ENCODE data around the gene PHACTR4. TPM values are rescaled to one million over a fixed set of nuclear protein-coding genes. Genes with fewer than 3 reads are reported as not detected.

PHACTR4 gene
- total and polyA plus RNA-seq, 9 of the 15 experiments (the other 6 are each of a cell fraction or from before 2014, with no cell fraction given): 6.4 to 43.6 (median 14.2) TPM

DNA sequence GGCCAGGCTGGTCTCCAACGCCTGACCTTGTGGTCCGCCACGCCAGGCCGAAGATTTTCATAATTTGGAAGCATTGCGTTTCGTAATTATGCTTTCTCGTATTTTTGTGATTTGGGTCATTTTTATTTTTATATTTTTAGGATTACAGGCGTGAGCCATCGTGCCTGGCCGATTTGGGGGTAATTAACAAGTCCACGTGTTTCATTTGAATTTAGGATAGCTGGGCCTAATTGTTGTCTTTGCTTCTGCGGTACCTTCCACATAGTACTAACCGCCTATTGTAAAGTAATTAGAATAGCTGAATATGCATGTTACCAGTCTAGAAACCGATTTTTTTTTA, 137.3 kb downstream of the PHACTR4 start (continued):
- TF ChIP-seq, protein P1, sequence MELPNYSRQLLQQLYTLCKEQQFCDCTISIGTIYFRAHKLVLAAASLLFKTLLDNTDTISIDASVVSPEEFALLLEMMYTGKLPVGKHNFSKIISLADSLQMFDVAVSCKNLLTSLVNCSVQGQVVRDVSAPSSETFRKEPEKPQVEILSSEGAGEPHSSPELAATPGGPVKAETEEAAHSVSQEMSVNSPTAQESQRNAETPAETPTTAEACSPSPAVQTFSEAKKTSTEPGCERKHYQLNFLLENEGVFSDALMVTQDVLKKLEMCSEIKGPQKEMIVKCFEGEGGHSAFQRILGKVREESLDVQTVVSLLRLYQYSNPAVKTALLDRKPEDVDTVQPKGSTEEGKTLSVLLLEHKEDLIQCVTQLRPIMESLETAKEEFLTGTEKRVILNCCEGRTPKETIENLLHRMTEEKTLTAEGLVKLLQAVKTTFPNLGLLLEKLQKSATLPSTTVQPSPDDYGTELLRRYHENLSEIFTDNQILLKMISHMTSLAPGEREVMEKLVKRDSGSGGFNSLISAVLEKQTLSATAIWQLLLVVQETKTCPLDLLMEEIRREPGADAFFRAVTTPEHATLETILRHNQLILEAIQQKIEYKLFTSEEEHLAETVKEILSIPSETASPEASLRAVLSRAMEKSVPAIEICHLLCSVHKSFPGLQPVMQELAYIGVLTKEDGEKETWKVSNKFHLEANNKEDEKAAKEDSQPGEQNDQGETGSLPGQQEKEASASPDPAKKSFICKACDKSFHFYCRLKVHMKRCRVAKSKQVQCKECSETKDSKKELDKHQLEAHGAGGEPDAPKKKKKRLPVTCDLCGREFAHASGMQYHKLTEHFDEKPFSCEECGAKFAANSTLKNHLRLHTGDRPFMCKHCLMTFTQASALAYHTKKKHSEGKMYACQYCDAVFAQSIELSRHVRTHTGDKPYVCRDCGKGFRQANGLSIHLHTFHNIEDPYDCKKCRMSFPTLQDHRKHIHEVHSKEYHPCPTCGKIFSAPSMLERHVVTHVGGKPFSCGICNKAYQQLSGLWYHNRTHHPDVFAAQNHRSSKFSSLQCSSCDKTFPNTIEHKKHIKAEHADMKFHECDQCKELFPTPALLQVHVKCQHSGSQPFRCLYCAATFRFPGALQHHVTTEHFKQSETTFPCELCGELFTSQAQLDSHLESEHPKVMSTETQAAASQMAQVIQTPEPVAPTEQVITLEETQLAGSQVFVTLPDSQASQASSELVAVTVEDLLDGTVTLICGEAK (IDR thresholded peaks at IDR 0.05): peak; percentile 60; the same call in 1 of the 2 replicates
- TF ChIP-seq, protein P1 (CRISPR knock-in tag; IDR thresholded peaks at IDR 0.05): no peak
- TF ChIP-seq POLR2AphosphoS2 (IDR thresholded peaks at IDR 0.05; ENCODE audit: low read length) (peak; percentile 74; the same call in 1 of the 2 replicates), CREB1 (IDR thresholded peaks at IDR 0.05) (no peak), CREB1 (CRISPR knock-in tag; IDR thresholded peaks at IDR 0.05) (0 out of 2 replicates have a peak, but pooled peaks have one; percentile 40), C11orf30 (IDR thresholded peaks at IDR 0.05; ENCODE audit: low read depth) (peak; percentile 25; the same call in 1 of the 2 replicates), ZNF174 (CRISPR knock-in tag; IDR thresholded peaks at IDR 0.05) (no peak), GTF2F1 (IDR thresholded peaks at IDR 0.05; ENCODE audit: low read depth, low read length) (no peak)
- TF ChIP-seq, protein P2, sequence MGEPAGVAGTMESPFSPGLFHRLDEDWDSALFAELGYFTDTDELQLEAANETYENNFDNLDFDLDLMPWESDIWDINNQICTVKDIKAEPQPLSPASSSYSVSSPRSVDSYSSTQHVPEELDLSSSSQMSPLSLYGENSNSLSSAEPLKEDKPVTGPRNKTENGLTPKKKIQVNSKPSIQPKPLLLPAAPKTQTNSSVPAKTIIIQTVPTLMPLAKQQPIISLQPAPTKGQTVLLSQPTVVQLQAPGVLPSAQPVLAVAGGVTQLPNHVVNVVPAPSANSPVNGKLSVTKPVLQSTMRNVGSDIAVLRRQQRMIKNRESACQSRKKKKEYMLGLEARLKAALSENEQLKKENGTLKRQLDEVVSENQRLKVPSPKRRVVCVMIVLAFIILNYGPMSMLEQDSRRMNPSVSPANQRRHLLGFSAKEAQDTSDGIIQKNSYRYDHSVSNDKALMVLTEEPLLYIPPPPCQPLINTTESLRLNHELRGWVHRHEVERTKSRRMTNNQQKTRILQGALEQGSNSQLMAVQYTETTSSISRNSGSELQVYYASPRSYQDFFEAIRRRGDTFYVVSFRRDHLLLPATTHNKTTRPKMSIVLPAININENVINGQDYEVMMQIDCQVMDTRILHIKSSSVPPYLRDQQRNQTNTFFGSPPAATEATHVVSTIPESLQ (CRISPR knock-in tag; IDR thresholded peaks at IDR 0.05): no peak
- TF ChIP-seq, protein P3, sequence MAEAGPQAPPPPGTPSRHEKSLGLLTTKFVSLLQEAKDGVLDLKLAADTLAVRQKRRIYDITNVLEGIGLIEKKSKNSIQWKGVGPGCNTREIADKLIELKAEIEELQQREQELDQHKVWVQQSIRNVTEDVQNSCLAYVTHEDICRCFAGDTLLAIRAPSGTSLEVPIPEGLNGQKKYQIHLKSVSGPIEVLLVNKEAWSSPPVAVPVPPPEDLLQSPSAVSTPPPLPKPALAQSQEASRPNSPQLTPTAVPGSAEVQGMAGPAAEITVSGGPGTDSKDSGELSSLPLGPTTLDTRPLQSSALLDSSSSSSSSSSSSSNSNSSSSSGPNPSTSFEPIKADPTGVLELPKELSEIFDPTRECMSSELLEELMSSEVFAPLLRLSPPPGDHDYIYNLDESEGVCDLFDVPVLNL (CRISPR knock-in tag; IDR thresholded peaks at IDR 0.05; ENCODE audit: low read depth): no peak
- TF ChIP-seq, protein P4, sequence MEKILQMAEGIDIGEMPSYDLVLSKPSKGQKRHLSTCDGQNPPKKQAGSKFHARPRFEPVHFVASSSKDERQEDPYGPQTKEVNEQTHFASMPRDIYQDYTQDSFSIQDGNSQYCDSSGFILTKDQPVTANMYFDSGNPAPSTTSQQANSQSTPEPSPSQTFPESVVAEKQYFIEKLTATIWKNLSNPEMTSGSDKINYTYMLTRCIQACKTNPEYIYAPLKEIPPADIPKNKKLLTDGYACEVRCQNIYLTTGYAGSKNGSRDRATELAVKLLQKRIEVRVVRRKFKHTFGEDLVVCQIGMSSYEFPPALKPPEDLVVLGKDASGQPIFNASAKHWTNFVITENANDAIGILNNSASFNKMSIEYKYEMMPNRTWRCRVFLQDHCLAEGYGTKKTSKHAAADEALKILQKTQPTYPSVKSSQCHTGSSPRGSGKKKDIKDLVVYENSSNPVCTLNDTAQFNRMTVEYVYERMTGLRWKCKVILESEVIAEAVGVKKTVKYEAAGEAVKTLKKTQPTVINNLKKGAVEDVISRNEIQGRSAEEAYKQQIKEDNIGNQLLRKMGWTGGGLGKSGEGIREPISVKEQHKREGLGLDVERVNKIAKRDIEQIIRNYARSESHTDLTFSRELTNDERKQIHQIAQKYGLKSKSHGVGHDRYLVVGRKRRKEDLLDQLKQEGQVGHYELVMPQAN (IDR thresholded peaks at IDR 0.05; ENCODE audit: borderline replicate concordance): peak; percentile 44; the same call in 1 of the 2 replicates
- TF ChIP-seq, protein P5, sequence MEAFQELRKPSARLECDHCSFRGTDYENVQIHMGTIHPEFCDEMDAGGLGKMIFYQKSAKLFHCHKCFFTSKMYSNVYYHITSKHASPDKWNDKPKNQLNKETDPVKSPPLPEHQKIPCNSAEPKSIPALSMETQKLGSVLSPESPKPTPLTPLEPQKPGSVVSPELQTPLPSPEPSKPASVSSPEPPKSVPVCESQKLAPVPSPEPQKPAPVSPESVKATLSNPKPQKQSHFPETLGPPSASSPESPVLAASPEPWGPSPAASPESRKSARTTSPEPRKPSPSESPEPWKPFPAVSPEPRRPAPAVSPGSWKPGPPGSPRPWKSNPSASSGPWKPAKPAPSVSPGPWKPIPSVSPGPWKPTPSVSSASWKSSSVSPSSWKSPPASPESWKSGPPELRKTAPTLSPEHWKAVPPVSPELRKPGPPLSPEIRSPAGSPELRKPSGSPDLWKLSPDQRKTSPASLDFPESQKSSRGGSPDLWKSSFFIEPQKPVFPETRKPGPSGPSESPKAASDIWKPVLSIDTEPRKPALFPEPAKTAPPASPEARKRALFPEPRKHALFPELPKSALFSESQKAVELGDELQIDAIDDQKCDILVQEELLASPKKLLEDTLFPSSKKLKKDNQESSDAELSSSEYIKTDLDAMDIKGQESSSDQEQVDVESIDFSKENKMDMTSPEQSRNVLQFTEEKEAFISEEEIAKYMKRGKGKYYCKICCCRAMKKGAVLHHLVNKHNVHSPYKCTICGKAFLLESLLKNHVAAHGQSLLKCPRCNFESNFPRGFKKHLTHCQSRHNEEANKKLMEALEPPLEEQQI (IDR thresholded peaks at IDR 0.05): no peak

Data from K562 (cell line).